HT-29 (cell line): Measurements from ENCODE around the gene NCOR2. TPM values are rescaled to one million over a fixed set of nuclear protein-coding genes. Genes with fewer than 3 reads are reported as not detected.

Experiments
- DNase-seq: peaks from one replicate; pipeline ENCODE4 v3.0.0-alpha.2; 2015; ENCODE audit warnings: low spot score
- total RNA-seq: library from RNA; depleted of rRNA; stranded (reverse); fragments of >200 nt; shearing (Covaris generic); gene quantifications from 2 replicates; pipeline ENCODE4 v1.2.3, GENCODE V29; 2014

Gene NCOR2
- total RNA-seq, 1 experiment from 2014 or later, result 114 TPM

GRCh38 chr12:124577374-124577773, 10.0 kb upstream of the NCOR2 start:
- no peak for DNase-seq

- no peak for DNase-seq
These were observed 8.7 kb upstream of the NCOR2 start for GRCh38 chr12:124576061-124576650.

GRCh38 chr12:124573839-124574786, 6.7 kb upstream of the NCOR2 start:
- no peak for DNase-seq

- DNase-seq, result no peak
These were observed 4.1 kb upstream of the NCOR2 start for GRCh38 chr12:124571556-124571955.

DNA sequence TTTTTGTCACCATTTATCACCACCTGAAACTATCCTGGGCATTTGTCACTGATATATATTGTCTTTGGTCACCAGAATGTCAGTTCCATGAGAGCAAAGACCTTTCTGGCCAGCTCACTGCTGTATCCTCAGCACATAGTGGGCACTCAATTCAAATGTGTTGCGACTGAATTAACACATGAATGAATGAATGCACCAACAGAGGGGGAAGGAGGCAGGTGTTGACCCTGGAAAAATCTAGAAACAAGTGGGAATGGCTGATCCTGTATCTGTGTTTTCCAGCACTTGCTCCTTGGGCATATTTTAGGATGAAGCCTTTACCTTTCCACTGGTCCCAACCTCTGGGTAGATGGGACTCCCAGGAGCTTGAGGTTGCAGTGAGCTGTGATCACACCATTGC, 3.4 kb upstream of the NCOR2 start:
- DNase-seq, result no peak

DNA sequence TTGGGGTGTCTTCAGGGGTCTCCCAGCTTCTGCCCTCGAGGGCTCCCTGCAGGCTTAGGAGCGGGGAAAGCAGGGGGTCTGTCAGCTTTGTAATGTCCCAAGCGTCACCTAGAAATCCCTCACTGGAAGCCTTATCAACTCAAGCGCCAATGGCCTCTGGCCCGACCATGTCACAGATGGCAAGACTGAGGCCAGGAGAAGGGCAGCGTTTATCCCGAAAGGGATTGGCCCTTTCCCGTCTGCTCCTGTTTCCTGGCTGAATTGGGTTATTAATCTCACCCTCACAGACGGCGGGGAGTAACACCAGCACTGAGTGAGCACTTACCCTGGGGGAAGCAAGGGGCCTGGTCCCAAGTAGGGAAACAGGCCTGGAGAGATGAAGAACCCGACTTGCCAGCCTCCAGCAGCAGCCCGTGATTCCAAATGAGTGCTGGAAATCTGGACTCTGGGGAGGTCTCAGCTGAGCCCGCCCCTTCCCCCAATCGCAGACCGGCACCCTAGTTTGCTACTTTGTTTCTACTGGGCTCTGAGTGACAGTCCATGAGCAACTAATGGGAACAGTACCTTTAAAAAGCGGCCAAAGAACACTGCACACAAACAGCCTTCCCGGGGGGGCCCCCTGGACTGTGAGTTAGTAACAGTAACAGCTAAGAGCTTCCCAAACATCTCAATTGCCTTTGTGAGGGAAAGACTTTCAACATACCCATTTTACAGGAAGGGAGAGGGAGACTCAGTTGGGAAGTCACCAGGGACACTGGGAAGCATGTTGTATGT, 2.1 kb upstream of the NCOR2 start:
- no peak for DNase-seq

- DNase-seq, result peak; percentile 52
These were observed 1.3 kb upstream of the NCOR2 start for GRCh38 chr12:124568431-124569374.

DNA sequence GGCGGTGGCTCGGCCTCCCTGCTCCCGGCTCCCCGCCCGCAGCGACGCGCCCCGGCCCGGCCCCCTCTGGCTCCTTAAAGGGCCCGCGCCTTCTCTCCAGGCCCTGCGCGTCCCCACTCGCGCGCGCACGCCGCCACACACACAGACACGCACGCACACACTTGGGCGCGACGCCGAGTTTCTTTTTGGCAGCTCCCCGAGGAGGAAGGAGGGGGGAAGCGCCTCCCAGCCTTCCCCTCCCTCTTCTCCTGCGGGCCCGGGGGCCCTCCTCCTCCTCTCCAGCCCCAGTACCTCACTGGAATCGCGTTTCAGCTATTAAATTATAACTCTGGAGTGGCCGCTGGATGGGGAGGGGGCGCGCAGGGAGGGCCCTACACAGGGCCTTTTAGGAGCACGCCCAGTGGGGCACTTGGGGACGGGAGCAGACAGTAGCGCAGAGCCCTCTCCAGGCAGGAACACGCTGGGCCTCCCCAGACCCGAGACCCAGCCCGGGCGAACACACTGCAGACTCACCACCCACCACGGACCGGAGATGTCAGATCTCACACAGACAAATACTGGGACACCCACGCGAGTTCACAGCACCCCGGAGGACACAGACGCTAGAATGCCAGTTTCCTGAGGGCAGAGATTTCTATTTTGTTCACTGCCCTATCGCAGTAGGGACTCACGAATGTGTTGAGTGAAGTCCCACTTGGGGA, 411 bp upstream of the NCOR2 start:
- peak; percentile 79 for DNase-seq

GRCh38 chr12:124566161-124566996, 1.0 kb downstream of the NCOR2 start:
- DNase-seq, result peak; percentile 84

DNA sequence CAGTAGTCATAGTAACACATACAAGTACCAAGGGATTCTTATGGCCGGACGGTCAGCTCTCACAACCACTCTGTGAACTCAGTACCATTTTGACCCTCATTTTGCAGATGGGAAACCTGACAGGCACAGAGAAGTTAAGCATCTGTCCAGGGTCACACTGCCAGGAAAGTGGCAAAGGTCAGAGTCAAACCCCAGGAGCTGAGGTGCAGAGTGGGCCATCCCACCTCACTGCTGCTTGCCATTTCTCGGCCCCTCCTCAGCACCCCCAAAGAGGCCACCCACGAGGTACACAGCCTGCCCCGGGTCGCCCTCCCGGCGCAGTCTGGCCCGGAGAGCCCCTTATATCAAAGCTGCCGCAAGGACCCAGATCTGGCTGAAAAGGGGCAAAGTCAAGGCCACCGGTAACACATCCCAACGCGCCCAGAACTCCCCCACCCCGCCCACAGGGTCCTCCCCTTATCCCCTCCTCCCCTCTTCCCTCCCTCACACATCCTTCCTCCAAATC, 1.7 kb downstream of the NCOR2 start:
- DNase-seq, result no peak

DNA sequence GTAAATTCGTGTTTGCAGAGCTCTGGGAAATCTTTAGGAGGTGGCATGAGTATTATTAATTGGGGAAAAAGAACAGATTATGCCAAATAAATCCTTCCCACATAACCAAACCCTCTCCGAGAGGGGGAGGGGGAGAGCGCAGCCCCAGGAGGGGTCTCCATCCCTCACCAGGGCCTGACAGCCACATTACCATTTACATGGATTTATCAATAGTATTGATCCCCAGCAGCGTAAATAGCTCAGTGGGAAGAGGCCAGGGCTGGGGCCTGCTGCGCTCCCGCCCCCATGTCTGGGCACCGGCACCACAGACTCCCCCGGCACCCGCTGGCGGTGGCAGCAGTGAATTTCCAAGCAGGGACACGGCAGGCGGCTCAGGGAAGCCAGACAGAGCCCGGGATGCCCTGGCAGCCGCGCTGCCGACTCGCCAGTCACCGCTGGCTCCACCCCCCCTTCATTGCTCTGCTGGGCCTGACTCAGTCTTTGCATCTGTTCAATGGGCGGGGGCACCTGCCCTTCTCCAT, 2.4 kb downstream of the NCOR2 start:
- DNase-seq, result no peak

DNA sequence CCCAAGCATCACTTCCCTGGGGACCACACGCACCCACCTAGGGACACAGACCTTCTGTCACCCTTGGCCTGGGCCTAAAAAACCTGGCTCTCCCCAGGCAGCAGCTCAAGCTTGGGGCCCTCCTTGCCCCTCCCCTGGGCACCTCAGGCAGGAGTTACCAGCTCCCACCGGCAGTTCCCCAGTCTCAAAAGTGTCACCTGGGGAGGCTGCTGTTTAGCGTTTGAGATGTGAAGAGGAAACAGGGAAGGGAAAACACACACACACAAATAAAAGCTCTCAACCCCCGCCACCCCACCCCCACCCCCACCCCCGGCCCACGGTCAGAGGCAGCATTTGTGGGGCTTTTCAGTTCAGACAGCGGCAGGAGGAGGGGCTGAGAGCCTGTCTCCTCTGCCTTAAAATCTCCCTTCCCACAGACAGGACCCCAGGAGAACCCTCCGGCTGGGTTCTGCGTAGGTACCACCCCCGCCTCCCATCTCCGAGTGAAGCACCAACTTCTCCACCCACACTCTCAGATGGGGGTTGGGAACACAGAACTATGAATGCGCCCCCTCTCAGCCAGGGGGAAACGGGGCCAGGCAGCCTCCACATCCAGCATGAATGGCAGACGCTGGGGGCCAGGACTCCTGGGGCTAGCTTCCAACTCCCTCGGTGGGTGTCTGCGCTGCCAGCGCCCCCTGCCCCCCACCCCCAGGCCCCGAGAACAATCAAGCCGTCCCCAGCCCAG, 3.0 kb downstream of the NCOR2 start:
- DNase-seq, result no peak

DNA sequence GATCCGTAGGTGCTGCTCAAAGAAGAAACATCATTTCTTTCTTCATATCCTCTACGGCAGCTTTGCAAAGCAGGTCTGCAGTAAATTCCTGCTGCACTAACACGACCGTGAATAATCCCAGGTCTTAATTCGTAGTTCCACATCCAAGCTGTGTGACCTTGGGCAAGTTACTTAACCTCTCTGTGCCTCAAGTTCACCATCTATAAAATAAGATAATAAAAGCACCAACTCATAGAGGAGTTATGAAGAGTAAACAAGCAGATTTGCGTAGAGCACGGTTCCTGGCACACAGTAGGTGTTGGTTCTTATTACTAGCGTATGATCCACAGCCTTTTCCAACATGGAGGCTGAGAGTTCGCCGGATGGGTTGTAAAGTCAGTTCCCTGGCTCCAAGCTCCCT, 3.6 kb downstream of the NCOR2 start:
- no peak for DNase-seq

DNA sequence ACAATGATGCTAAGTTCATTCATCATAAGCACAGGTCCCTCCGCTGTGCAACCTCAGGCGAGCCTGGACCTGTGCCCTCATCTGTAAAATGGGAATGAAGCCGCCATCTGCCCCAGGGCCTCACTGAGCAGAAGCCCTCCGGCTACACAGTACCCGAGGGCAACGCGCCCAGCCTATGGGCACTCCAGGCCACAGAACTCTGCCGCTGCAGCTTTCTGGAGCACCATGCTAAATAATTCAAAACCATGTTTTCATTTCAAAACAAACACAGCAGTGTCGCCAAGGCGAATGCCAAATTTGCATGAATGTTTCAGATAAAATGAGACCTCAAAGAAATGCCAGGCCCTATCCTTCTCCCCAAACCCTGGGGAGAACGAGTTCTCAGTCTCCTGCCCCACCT, 4.0 kb downstream of the NCOR2 start:
- no peak for DNase-seq

- no peak for DNase-seq
These were observed 4.6 kb downstream of the NCOR2 start for GRCh38 chr12:124562796-124563181.

DNA sequence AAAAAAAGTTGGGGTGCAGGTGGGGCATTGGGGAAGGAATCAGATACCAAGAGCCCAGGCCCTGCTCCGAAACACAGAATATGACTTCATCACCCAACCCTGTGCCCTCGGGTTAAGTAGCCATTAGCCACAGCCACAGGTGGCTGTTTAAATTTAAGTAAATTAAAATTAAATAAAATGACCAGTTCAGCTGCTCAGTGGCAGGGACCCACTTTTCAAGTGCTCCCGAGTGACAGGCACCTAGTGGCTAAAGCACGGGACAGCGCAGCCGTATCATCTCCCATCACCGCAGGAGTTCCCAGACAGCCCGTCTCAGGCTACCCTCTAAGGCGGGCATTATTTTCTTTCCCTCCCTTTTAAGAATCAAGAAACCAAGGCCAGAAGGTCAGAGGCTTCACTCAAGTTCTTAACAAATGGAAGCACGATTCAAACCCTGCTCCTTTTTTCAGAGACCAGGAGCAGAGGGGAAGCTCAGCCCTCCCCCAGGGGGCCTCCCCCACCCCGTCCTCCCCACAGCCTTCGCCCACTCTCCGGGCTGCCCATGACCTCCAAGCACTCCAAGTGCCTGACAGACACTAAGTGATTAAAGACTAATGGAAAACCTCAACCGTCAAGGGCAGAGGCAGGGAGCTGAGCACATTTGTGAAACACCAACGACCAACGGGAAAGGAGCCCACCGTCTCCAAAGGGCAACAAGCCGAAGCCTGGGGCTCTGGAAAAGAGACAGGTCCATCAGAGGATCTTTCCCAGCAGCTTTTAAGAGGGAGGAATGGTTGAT, 5.2 kb downstream of the NCOR2 start:
- no peak for DNase-seq

DNA sequence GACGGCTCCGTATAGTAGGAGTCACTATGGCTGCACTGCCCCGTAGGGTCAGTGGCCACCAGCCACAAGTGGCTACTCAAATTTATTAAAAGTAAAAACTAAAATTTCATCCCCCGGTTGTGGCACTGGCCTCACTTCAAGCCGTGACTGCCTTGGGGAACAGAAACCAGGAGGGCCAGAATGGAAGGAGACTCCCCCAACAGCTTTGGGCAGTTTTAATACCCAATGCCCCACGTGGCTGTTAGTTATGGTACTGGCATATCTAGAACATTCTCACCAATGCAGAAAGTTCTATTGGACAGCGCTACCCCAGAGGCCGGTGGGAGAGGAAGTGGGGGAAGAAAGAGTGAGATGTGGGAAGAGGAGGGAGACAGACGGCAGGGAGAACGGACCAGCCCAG, 6.2 kb downstream of the NCOR2 start:
- DNase-seq, result no peak
